ENCODE data around the gene VAPA. TPM values are rescaled to one million over a fixed set of nuclear protein-coding genes. Genes with fewer than 3 reads are reported as not detected.

Gene VAPA
- total and polyA plus RNA-seq, 2 of the 4 experiments (the other 2 are of a cell fraction): 199 to 206 TPM

DNA sequence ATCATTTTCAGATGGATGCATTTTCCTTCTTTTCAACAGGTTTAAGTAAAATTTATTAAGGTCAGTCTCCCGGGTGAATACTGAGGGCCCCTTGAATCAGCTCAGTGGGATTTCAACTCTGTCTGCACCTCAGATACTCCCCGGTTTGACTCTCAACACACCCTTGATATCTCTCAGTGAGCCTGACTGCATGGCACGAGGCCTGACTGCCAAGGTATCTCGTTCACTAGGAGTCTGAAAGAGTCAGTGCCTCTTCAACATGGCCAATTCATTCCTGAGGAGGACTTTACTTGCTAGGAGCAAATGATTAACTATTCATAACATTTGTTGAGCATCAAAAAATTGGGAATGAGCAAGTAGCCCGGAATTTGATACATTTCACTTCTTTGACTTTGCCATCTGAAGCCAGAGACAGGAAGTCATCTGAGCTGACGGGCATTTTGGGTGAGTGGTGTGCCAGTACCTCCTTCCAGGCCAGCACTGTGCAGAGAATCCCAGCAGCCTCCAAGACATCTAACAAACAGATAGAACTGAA is 81.0 kb downstream of the VAPA start:
- H3K4ac ChIP-seq (ENCODE audit: low read depth, low read length): no peak overlapping the region
- H3K14ac ChIP-seq (replicated peaks; ENCODE audit: low read depth, low read length): no peak overlapping the region
- H3K23ac ChIP-seq (ENCODE audit: low read depth, low read length): no peak overlapping the region
- ChIA-PET CTCF (interaction anchor here (1.4 kb wide), 1 partner anchor 20 kb away, joined by 3 read pairs; no protein-coding TSS in a partner anchor), POLR2A (ENCODE audit: unreplicated experiment) (no interaction called here)
- no peak overlapping the region for H3K9ac ChIP-seq (ENCODE audit: low read depth, low read length)
- H4K20me1 ChIP-seq (ENCODE audit: insufficient read depth, low read length): no peaks in the 10 kb centered on the region
- H2BK5ac ChIP-seq (ENCODE audit: low read depth, low read length, poor library complexity, severe bottlenecking): no peak overlapping the region
- no peak overlapping the region for H2BK15ac ChIP-seq (ENCODE audit: low read depth, low read length)
- H3K4me2 ChIP-seq (ENCODE audit: low read depth, low read length): no peak overlapping the region
- H3K36me3 ChIP-seq (ENCODE audit: control insufficient read depth, insufficient read depth, low read length): no peaks in the 10 kb centered on the region
- no peaks in the 10 kb centered on the region for H3K79me1 ChIP-seq (ENCODE audit: low read depth in 1 of 2, low read length in 2 of 2)
- WGBS, 2 experiments (ENCODE audit: extremely low coverage in 2 of 2, insufficient read length in 1 of 2): 86% methylated on average over 1 of the region's 6 CpGs; no CpG with 5 or more reads in 1 of the 2 experiments
- no peak overlapping the region for H3K18ac ChIP-seq (ENCODE audit: low read depth, low read length)
- no peak for TF ChIP-seq NFE2L2 (IDR thresholded peaks at IDR 0.05; ENCODE audit: low read depth, low read length)
- no peak for TF ChIP-seq RCOR1 (IDR thresholded peaks at IDR 0.05; ENCODE audit: insufficient replicate concordance, low read length)
- TF ChIP-seq MAFK (IDR thresholded peaks at IDR 0.05; ENCODE audit: low read depth, low read length): no peak
- no peak for TF ChIP-seq MXI1 (IDR thresholded peaks at IDR 0.05; ENCODE audit: borderline replicate concordance, low read depth, low read length)
- no peak for TF ChIP-seq SMC3 (IDR thresholded peaks at IDR 0.05; ENCODE audit: low read depth, low read length)
- TF ChIP-seq CHD1 (IDR thresholded peaks at IDR 0.05; ENCODE audit: low read depth, low read length): no peak
- TF ChIP-seq, protein P1, sequence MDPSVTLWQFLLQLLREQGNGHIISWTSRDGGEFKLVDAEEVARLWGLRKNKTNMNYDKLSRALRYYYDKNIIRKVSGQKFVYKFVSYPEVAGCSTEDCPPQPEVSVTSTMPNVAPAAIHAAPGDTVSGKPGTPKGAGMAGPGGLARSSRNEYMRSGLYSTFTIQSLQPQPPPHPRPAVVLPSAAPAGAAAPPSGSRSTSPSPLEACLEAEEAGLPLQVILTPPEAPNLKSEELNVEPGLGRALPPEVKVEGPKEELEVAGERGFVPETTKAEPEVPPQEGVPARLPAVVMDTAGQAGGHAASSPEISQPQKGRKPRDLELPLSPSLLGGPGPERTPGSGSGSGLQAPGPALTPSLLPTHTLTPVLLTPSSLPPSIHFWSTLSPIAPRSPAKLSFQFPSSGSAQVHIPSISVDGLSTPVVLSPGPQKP (IDR thresholded peaks at IDR 0.05; ENCODE audit: borderline replicate concordance, low read depth, low read length): no peak
- TF ChIP-seq MAZ (IDR thresholded peaks at IDR 0.05; ENCODE audit: borderline replicate concordance, low read depth, low read length): no peak
- TF ChIP-seq RFX5 (IDR thresholded peaks at IDR 0.05; ENCODE audit: low read depth, low read length): no peak
- no peak for TF ChIP-seq CEBPB (IDR thresholded peaks at IDR 0.05; ENCODE audit: low read depth, low read length)
- no peak for TF ChIP-seq RAD21 (IDR thresholded peaks at IDR 0.05; ENCODE audit: low read length)
- no peak for TF ChIP-seq BHLHE40 (IDR thresholded peaks at IDR 0.05; ENCODE audit: low read depth, low read length)
- TF ChIP-seq POLR2A (IDR thresholded peaks at IDR 0.05; ENCODE audit: low read depth, low read length): no peak
- TF ChIP-seq, protein P2, sequence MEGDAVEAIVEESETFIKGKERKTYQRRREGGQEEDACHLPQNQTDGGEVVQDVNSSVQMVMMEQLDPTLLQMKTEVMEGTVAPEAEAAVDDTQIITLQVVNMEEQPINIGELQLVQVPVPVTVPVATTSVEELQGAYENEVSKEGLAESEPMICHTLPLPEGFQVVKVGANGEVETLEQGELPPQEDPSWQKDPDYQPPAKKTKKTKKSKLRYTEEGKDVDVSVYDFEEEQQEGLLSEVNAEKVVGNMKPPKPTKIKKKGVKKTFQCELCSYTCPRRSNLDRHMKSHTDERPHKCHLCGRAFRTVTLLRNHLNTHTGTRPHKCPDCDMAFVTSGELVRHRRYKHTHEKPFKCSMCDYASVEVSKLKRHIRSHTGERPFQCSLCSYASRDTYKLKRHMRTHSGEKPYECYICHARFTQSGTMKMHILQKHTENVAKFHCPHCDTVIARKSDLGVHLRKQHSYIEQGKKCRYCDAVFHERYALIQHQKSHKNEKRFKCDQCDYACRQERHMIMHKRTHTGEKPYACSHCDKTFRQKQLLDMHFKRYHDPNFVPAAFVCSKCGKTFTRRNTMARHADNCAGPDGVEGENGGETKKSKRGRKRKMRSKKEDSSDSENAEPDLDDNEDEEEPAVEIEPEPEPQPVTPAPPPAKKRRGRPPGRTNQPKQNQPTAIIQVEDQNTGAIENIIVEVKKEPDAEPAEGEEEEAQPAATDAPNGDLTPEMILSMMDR (conservative IDR thresholded peaks at IDR 0.05; ENCODE audit: low read depth, low read length): no peak
- TF ChIP-seq FOS (IDR thresholded peaks at IDR 0.05; ENCODE audit: low read depth, low read length): no peak
- intact Hi-C loops (cut with micrococcal nuclease): no loop called here
- BruUV-seq (replicated peaks): no TSS peak
- no peak overlapping the region for H2AK9ac ChIP-seq (replicated peaks; ENCODE audit: low read depth, low read length, poor library complexity)
- dilution Hi-C loops (cut with HindIII; ENCODE audit: low sequenced_read_pairs, unreplicated experiment): loop anchor here (25.0 kb wide), 1 partner anchor 518 kb away; no protein-coding TSS in a partner anchor
- no peak overlapping the region for H4K8ac ChIP-seq (ENCODE audit: low read depth in 2 of 2, low read length in 2 of 2)
- H2BK120ac ChIP-seq (ENCODE audit: low read depth, low read length): no peak overlapping the region
- 0 out of 2 replicates have a peak, but pooled peaks cover 5% of the 10 kb centered on the region for H3K9me1 ChIP-seq (ENCODE audit: insufficient read depth, low read length)
- H4K91ac ChIP-seq (ENCODE audit: insufficient read depth, low read depth, low read length): no peak overlapping the region
- no peak for ATAC-seq (ENCODE audit: low read depth)
- no peak overlapping the region for H2AK5ac ChIP-seq (ENCODE audit: low read depth, low read length)
- peaks cover 4% of the 10 kb centered on the region; the same call in 1 of the 2 replicates for H3K4me1 ChIP-seq (ENCODE audit: control insufficient read depth, insufficient read depth, low read length)
- peaks cover 29% of the 10 kb centered on the region for H3K27me3 ChIP-seq (ENCODE audit: control insufficient read depth, insufficient read depth, low read length)
- H3K56ac ChIP-seq (ENCODE audit: extremely low read depth, insufficient read depth, low read length): no peak overlapping the region
- no peak overlapping the region for H3K27ac ChIP-seq (ENCODE audit: insufficient read depth, low read length)
- H3K9me3 ChIP-seq (ENCODE audit: control insufficient read depth, insufficient read depth, low read length): peaks cover 2% of the 10 kb centered on the region
- H4K5ac ChIP-seq (ENCODE audit: low read depth, low read length): no peak overlapping the region
- H2AFZ ChIP-seq (replicated peaks; ENCODE audit: low read length, poor library complexity): no peak overlapping the region
- no peak for DNase-seq
- no peak overlapping the region for H3K4me3 ChIP-seq (ENCODE audit: insufficient read depth, low read depth, low read length)
- no peak overlapping the region for H2BK20ac ChIP-seq (ENCODE audit: low read depth, low read length)
- in situ Hi-C loops (cut with MboI; ENCODE audit: low sequenced_read_pairs): no loop called here

Measured in IMR-90 (cell line).